Adrenal gland (tissue), 12 donors: Measurements from ENCODE around the gene PLA2G12B. TPM values are rescaled to one million over a fixed set of nuclear protein-coding genes. Genes with fewer than 3 reads are reported as not detected.

Experiments
- DNase-seq, 7 donors: peaks; one replicate each; pipeline ENCODE4 v3.0.0-alpha.2; 2019 to 2020
- H3K27ac ChIP-seq, 5 donors: fragments of 200-600 bp; sonication (generic) in 4 of 5; 1 replicate in 3 of 5; 2 replicates in 2 of 5; pipeline versions ENCODE4 v1.5.1 to v1.8.0; 2016 to 2020; ENCODE audit warnings: mild to moderate bottlenecking in 1 of 5
- H3K27me3 ChIP-seq: fragments of 200-600 bp; 2 replicates; pipeline ENCODE4 v1.8.0; 2021
- H3K36me3 ChIP-seq, 2 donors: fragments of 200-600 bp; replicated peaks in 1 of 2; 1 replicate in 1 of 2; 2 replicates in 1 of 2; pipeline versions ENCODE4 v1.5.1 to v1.8.0; 2018 to 2022
- H3K4me1 ChIP-seq, 2 donors: fragments of 200-600 bp; replicated peaks in 1 of 2; 1 replicate in 1 of 2; 2 replicates in 1 of 2; pipeline versions ENCODE4 v1.5.1 to v1.8.0; 2018 to 2021
- H3K4me3 ChIP-seq, 4 donors: fragments of 200-600 bp; sonication (generic) in 3 of 4; one replicate each; pipeline ENCODE4 v1.5.1; 2016 to 2018
- H3K9me3 ChIP-seq, 3 donors: fragments of 200-600 bp; sonication (generic) in 1 of 3; replicated peaks in 1 of 3; 1 replicate in 2 of 3; 2 replicates in 1 of 3; pipeline versions ENCODE4 v1.5.1 to v1.8.0; 2016 to 2021
- POLR2A ChIP-seq, 2 donors: fragments of 450-650 bp; IDR thresholded peaks; one replicate each; pipeline ENCODE4 v1.6.1; 2017; ENCODE audit warnings: antibody characterized with exemption in 2 of 2, mild to moderate bottlenecking in 2 of 2, moderate library complexity in 1 of 2
- WGBS, 4 donors: extraction: QIAGEN DNeasy Blood & Tissue Kit in 2 of 4; methylation state at CpG; one replicate each; pipeline versions ENCODE4 v1.1.5 to v1.1.7; 2013 to 2017; 5-methylcytosine and 5-hydroxymethylcytosine counted together
- intact Hi-C, 2 donors: fragments of 100-400 bp; cut with DNase I; formaldehyde crosslinking; loops; one replicate each; pipeline versions ENCODE4 v1.14.1 to v1.15.0; 2022 to 2023
- polyA plus RNA-seq, 3 donors: library from polyadenylated mRNA; stranded (reverse); fragments of 200-250 nt in 2 of 3; fragments of 350-450 nt in 1 of 3; fragmentation: Illumina TruSeq in 1 of 3; extraction: RNeasy Lipid Tissue Mini Kit (QIAGEN cat#74804) in 1 of 3; gene quantifications; one replicate each; pipeline ENCODE4 v1.2.3, GENCODE V29; 2013 to 2014
- total RNA-seq, 9 donors: library from RNA; depleted of rRNA in 4 of 9; stranded (reverse); fragments of >200 nt in 4 of 9; fragments of 120-200 nt in 1 of 9; fragmentation: NEBNext Ultra II Directional in 1 of 9; extraction: Animal tissue kit (Norgen Biotek cat#: 25700) in 1 of 9; gene quantifications; one replicate each; pipeline versions ENCODE4 v1.1.0 to v1.2.4, GENCODE V29; 2013 to 2023
- TF ChIP-seq, protein P1 (sequence below), 6 experiments: fragments of 450-650 bp in 4 of 6; fragments of 200-600 bp in 2 of 6; sonication (generic) in 1 of 6; IDR thresholded peaks; 1 replicate in 5 of 6; 2 replicates in 1 of 6; pipeline versions ENCODE4 v1.5.1 to v1.8.0; 2016 to 2021; ENCODE audit warnings: antibody characterized with exemption in 6 of 6, mild to moderate bottlenecking in 2 of 6, moderate library complexity in 1 of 6
- donor health status: healthy with polysubstance abuse.
- donor health status: Bipolar disorder and iron deficiency.
- donor health status: DM: yes; HTN: yes; CAD: no.
- donor health status: DM: no; HTN: no; CAD: no.
- donor health status: DM: no; HTN: no; CAD: no.
- donor health status: DM: yes; HTN: yes; CAD: no.

Gene PLA2G12B
- total and polyA plus RNA-seq, 12 donors: not detected

DNA sequence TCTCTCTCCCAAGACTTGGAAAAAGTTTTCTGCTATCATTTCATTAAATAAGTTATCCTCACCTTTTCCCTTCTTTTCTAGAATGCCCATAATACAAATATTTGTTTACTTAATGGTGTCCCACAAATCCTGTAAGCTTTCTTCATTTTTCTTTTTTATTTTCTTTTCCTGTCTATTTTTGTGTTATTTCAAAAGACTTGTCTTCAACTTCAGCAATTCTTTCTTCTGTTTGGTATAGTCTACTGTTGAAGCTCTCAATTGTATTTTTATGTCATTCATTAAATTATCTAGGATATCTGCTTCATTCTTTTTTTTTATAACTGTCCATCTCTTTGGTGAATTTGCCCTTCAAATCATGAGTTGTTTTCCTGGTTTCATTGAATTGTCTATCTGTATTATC lies 25.1 kb upstream of the PLA2G12B start:
- TF ChIP-seq POLR2A (IDR thresholded peaks at IDR 0.05): no peak
- TF ChIP-seq, protein P1, sequence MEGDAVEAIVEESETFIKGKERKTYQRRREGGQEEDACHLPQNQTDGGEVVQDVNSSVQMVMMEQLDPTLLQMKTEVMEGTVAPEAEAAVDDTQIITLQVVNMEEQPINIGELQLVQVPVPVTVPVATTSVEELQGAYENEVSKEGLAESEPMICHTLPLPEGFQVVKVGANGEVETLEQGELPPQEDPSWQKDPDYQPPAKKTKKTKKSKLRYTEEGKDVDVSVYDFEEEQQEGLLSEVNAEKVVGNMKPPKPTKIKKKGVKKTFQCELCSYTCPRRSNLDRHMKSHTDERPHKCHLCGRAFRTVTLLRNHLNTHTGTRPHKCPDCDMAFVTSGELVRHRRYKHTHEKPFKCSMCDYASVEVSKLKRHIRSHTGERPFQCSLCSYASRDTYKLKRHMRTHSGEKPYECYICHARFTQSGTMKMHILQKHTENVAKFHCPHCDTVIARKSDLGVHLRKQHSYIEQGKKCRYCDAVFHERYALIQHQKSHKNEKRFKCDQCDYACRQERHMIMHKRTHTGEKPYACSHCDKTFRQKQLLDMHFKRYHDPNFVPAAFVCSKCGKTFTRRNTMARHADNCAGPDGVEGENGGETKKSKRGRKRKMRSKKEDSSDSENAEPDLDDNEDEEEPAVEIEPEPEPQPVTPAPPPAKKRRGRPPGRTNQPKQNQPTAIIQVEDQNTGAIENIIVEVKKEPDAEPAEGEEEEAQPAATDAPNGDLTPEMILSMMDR (IDR thresholded peaks at IDR 0.05): no peak
- Histone ChIP-seq H3K4me1 (no peaks in the 10 kb centered on the region), H3K27ac (no peak overlapping the region), H3K9me3 (peaks cover 0 to 15% (median 12%) of the 10 kb centered on the region in 3 donors), H3K27me3 (no peaks in the 10 kb centered on the region), H3K36me3 (no peaks in the 10 kb centered on the region), H3K4me3 (no peak overlapping the region)
- intact Hi-C loops: no loop called here
- no peak for DNase-seq

DNA sequence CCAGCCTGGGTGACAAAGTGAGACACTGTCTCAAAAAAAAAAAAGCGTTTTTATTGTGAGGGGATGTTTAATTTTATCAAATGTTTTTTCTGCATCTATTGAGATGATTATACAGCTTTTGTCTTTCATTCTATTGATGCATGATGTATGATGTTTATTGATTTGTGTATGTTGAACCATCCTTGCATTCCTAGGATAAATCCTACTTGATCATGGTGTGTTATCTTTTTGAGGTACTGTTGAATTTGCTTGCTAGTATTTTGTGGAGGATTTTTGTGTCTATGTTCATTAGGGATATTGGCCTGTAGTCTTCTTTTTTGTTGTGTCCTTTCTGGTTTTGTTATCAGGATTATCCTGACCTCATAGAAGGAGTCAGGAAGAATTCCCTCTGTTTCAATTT lies 22.3 kb upstream of the PLA2G12B start:
- H3K9me3 ChIP-seq: peaks cover 0 to 15% (median 12%) of the 10 kb centered on the region in 3 donors

DNA sequence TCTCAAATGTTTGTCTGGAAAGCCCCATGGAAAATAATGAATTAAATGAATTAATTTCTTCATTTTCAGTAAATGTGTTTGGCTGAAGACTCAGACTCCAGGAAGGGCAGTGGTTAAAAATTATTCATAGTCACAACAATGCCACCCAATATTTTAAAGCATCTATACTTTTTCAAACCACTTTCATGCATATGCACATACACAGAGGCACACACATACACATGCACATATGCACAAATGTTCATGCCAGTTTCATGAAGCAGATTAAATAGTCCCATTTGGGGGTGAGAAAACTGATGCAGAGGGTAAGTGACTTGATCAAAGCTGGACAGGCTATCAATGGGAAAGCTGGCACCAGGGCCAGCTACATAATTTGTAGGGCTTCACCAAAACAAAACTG lies 1.4 kb upstream of the PLA2G12B start:
- Histone ChIP-seq H3K36me3 (no peaks in the 10 kb centered on the region), H3K4me3 (no peak overlapping the region), H3K9me3 (no peaks in the 10 kb centered on the region), H3K27me3 (no peaks in the 10 kb centered on the region), H3K4me1 (no peaks in the 10 kb centered on the region), H3K27ac (no peak overlapping the region)
- TF ChIP-seq, protein P1 (IDR thresholded peaks at IDR 0.05): no peak
- TF ChIP-seq POLR2A (IDR thresholded peaks at IDR 0.05): no peak
- DNase-seq: no peak
- intact Hi-C loops: no loop called here

More for the DNA sequence above, 22.3 kb upstream of the PLA2G12B start:
- H3K27me3 ChIP-seq: no peaks in the 10 kb centered on the region
- TF ChIP-seq, protein P1 (IDR thresholded peaks at IDR 0.05): no peak
- TF ChIP-seq POLR2A (IDR thresholded peaks at IDR 0.05): no peak
- intact Hi-C loops: no loop called here
- no peaks in the 10 kb centered on the region for H3K36me3 ChIP-seq
- DNase-seq: no peak
- H3K27ac ChIP-seq: no peak overlapping the region
- H3K4me1 ChIP-seq: no peaks in the 10 kb centered on the region
- WGBS, 4 donors: 71 to 93% (median 79%) methylated on average over 1 of the region's 1 CpG
- no peak overlapping the region for H3K4me3 ChIP-seq

DNA sequence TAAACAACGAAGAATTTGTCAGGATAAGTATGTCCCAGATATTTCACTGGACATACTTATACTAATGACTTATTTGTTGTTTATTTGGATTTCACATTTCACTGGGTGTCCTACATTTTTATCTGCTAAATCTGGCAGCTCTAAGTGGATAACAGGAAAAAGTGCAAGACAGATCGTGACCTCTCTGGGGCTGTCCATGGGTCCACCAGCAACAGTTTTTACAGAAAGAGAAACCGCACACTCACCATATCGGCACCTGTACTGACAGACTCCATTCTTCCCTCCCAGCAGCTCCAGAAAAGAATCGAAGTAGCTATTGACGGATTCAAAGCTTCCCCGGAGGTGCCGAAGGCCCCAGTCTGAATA lies 393 bp downstream of the PLA2G12B start:
- Histone ChIP-seq H3K36me3 (no peaks in the 10 kb centered on the region), H3K9me3 (no peaks in the 10 kb centered on the region), H3K27ac (no peak overlapping the region), H3K27me3 (no peaks in the 10 kb centered on the region), H3K4me3 (no peak overlapping the region), H3K4me1 (no peaks in the 10 kb centered on the region)
- no peak for TF ChIP-seq POLR2A (IDR thresholded peaks at IDR 0.05)
- TF ChIP-seq, protein P1 (IDR thresholded peaks at IDR 0.05): no peak
- DNase-seq: no peak
- WGBS, 4 donors: 76 to 84% (median 82%) methylated on average over 8 of the region's 8 CpGs
- intact Hi-C loops: no loop called here
